ENCODE data around the gene NEO1. TPM values are rescaled to one million over a fixed set of nuclear protein-coding genes. Genes with fewer than 3 reads are reported as not detected.

The NEO1 gene
- total RNA-seq, 1 experiment from 2014 or later = 41.8 TPM

GRCh38 chr15:73118055-73118454 is 65.8 kb downstream of the NEO1 start:
- Histone ChIP-seq H2BK5ac (ENCODE audit: insufficient read length, low read length) (no peak overlapping the region), H3K18ac (ENCODE audit: insufficient read length, low read depth, low read length) (no peak overlapping the region), H3K79me1 (ENCODE audit: insufficient read depth, low read depth, low read length, poor library complexity, severe bottlenecking) (no peaks in the 10 kb centered on the region), H3K9ac (ENCODE audit: extremely low read depth, insufficient read length, low read length) (no peak overlapping the region), H3K4me1 (ENCODE audit: insufficient read depth, low read length) (peaks cover 2% of the 10 kb centered on the region; the same call in 1 of the 2 replicates), H2BK12ac (ENCODE audit: insufficient read length, low read depth, low read length) (no peak overlapping the region), H2BK15ac (ENCODE audit: low read depth, low read length) (no peak overlapping the region), H3K23ac (ENCODE audit: insufficient read length, low read depth, low read length) (no peak overlapping the region), H3K14ac (ENCODE audit: insufficient read depth, low read length) (no peak overlapping the region), H4K91ac (ENCODE audit: insufficient read length, low read depth, low read length) (no peak overlapping the region), H3K9me3 (ENCODE audit: control insufficient read depth, low read depth, low read length) (no peaks in the 10 kb centered on the region), H2AK5ac (ENCODE audit: insufficient read length, low read length) (no peak overlapping the region), H3T11ph (ENCODE audit: low read length) (no peak overlapping the region), H3K4ac (ENCODE audit: low read depth, low read length) (no peak overlapping the region), H3K27me3 (ENCODE audit: insufficient read depth, low read length) (no peaks in the 10 kb centered on the region), H2AFZ (ENCODE audit: low read length) (no peak overlapping the region), H2BK120ac (ENCODE audit: low read depth, low read length, poor library complexity, severe bottlenecking) (no peak overlapping the region), H3K4me2 (ENCODE audit: insufficient read depth, insufficient read length, low read length) (no peak overlapping the region), H3K56ac (ENCODE audit: insufficient read length, low read depth, low read length) (no peak overlapping the region), H3K27ac (ENCODE audit: insufficient read length, low read depth, low read length) (no peak overlapping the region), H3K79me2 (ENCODE audit: insufficient read depth, low read length) (no peaks in the 10 kb centered on the region), H2BK20ac (ENCODE audit: low read depth, low read length, poor library complexity, severe bottlenecking) (no peak overlapping the region), H3K23me2 (ENCODE audit: insufficient read length, low read depth, low read length, poor library complexity, severe bottlenecking) (no peaks in the 10 kb centered on the region), H4K8ac (replicated peaks; ENCODE audit: insufficient read length, low read depth, low read length) (no peak overlapping the region), H4K20me1 (ENCODE audit: control insufficient read depth, insufficient read depth, insufficient read length) (no peaks in the 10 kb centered on the region), H4K5ac (ENCODE audit: insufficient read length, low read depth, low read length) (no peak overlapping the region)
- Mint-ChIP-seq H3K9me3 (no peaks in the 10 kb centered on the region), H3K4me3 (no peak overlapping the region), H3K36me3 (ENCODE audit: insufficient read depth in 1 of 3, low read depth in 3 of 3) (peaks cover 0 to 9% (median 8%) of the 10 kb centered on the region in 3 experiments; a peak in 3 of 7 replicates), H3K27ac (peak overlapping the region in 2 of 3 experiments; percentile 66 to 76; a peak in 4 of 7 replicates), H3K27me3 (ENCODE audit: low read depth) (no peaks in the 10 kb centered on the region), H3K4me1 (peaks cover 6 to 7% of the 10 kb centered on the region in 2 experiments)
- DNase-seq = no peak
- TF ChIP-seq CTCF (conservative IDR thresholded peaks at IDR 0.05) = no peak
- WGBS (ENCODE audit: extremely low coverage, insufficient read length, low lambda C conversion rate) = no CpG with 5 or more reads among the region's 3 CpGs

Measured in H9 (cell line).